Breast epithelium (tissue), 3 donors: ENCODE measurements around the gene NR3C2.

Source experiments
- CTCF ChIP-seq, 3 donors: fragments of 450-650 bp; IDR thresholded peaks; one replicate each; pipeline ENCODE4 v1.5.1; 2016 to 2017; ENCODE audit warnings: antibody characterized with exemption in 3 of 3, mild to moderate bottlenecking in 3 of 3, moderate library complexity in 3 of 3
- POLR2A ChIP-seq: fragments of 450-650 bp; IDR thresholded peaks from one replicate; pipeline ENCODE4 v1.6.1; 2016; ENCODE audit warnings: antibody characterized with exemption, mild to moderate bottlenecking, moderate library complexity
- POLR2AphosphoS5 ChIP-seq, 3 donors: sonication (generic); formaldehyde crosslinking; IDR thresholded peaks; one replicate each; pipeline ENCODE4 v1.6.1; 2017; ENCODE audit warnings: antibody characterized with exemption in 3 of 3

- no peak for TF ChIP-seq CTCF (IDR thresholded peaks at IDR 0.05)
- no peak for TF ChIP-seq POLR2A
- TF ChIP-seq POLR2AphosphoS5 (IDR thresholded peaks at IDR 0.05): no peak
Measured at GRCh38 chr4:148182230-148182911, 259.8 kb downstream of the NR3C2 start.
